ENCODE data around the gene TAF6. TPM values are rescaled to one million over a fixed set of nuclear protein-coding genes. Genes with fewer than 3 reads are reported as not detected.

TAF6 gene
- total and polyA plus RNA-seq, 12 donors: 23.5 to 43.3 (median 31.0) TPM

GRCh38 chr7:100065452-100066186 lies 53.5 kb downstream of the TAF6 start:
- intact Hi-C loops (cut with DNase I): no loop called here
- H3K27ac ChIP-seq: peak overlapping the region; percentile 17 to 65 (median 40)
- H3K36me3 ChIP-seq: peaks cover 11 to 83% (median 43%) of the 10 kb centered on the region in 9 donors
- DNase-seq (no peak), ATAC-seq (peak; percentile 55 to 88 (median 74))
- no peak overlapping the region for H3K4me3 ChIP-seq
- peaks cover 0 to 17% (median 8%) of the 10 kb centered on the region in 11 donors for H3K9me3 ChIP-seq
- peaks cover 0 to 15% (median 12%) of the 10 kb centered on the region in 9 donors for H3K4me1 ChIP-seq
- no peak for TF ChIP-seq CTCF (IDR thresholded peaks at IDR 0.05)
- no peaks in the 10 kb centered on the region for H3K27me3 ChIP-seq
- 33 to 35% methylated on average over 8 of the region's 8 CpGs for WGBS, 2 donors

DNA sequence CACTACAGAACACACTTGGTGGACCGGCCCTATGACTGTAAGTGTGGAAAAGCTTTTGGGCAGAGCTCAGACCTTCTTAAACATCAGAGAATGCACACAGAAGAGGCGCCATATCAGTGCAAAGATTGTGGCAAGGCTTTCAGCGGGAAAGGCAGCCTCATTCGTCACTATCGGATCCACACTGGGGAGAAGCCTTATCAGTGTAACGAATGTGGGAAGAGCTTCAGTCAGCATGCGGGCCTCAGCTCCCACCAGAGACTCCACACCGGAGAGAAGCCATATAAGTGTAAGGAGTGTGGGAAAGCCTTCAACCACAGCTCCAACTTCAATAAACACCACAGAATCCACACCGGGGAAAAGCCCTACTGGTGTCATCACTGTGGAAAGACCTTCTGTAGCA lies 55.0 kb downstream of the TAF6 start:
- ATAC-seq (no peak), DNase-seq (no peak)
- peaks cover 0 to 83% (median 29%) of the 10 kb centered on the region in 9 donors for H3K36me3 ChIP-seq
- WGBS, 2 donors: 84% methylated on average over 9 of the region's 9 CpGs
- peaks cover 0 to 15% (median 12%) of the 10 kb centered on the region in 9 donors for H3K4me1 ChIP-seq
- peaks cover 0 to 2% (median 0%) of the 10 kb centered on the region in 11 donors for H3K9me3 ChIP-seq
- intact Hi-C loops (cut with DNase I): no loop called here
- no peaks in the 10 kb centered on the region for H3K27me3 ChIP-seq
- TF ChIP-seq CTCF (IDR thresholded peaks at IDR 0.05): no peak
- no peak overlapping the region for H3K4me3 ChIP-seq
- H3K27ac ChIP-seq: no peak overlapping the region

DNA sequence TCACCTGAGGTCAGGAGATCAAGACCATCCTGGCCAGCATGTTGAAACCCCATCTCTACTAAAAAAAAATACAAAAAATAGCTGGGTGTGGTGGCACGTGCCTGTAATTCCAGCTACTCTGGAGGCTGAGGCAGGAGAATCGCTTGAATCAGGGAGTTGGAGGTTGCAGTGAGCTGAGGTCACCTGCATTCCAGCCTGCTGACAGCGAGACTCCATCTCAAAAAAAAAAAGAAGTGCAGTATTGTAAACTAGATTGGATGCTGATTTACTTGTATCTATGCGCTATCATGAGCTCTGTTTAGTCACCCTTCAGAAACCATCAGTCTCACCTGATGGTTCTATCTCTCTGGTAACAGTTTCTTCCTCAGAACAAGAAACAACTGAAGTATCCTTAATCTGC lies 55.8 kb downstream of the TAF6 start:
- WGBS, 2 donors: 86 to 96% methylated on average over 4 of the region's 4 CpGs
- Histone ChIP-seq H3K4me1 (peaks cover 0 to 15% (median 12%) of the 10 kb centered on the region in 9 donors), H3K27ac (no peak overlapping the region), H3K4me3 (no peak overlapping the region), H3K9me3 (no peaks in the 10 kb centered on the region), H3K27me3 (no peaks in the 10 kb centered on the region), H3K36me3 (peaks cover 0 to 83% (median 25%) of the 10 kb centered on the region in 9 donors)
- no peak for TF ChIP-seq CTCF (IDR thresholded peaks at IDR 0.05)
- DNase-seq: no peak
- ATAC-seq: no peak
- intact Hi-C loops (cut with DNase I): no loop called here

DNA sequence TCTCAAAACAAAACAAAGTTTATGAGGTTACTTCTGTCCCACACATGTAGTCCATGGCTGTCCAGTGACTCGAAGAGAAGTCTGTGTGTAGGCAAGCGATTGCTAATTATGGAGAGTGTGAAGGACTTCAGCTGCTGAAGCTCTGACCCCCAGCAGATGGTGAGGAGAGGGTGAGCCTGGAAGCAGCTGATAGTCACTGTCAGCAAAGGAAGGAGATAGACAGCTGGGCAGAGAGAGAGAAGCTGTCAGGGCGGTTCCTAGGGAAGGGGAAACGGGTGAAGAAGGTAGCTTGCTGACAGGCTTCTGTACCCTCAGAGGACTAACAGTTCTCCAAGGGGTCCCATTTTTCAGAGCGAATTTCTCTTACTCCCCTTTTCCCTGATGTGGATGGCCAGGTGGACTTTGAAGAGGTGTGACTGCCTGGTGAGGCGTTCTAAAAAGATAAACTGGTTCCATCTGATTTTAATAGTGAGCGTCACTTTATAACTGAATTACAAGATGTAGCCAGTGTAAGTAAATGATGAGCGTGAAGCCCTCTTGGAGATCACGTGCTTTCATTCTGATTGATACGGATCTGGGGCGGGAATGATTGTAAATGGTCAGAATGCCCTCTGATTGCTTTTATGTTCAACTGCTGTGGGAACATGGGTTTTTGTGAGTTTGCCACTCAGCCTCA lies 57.5 kb downstream of the TAF6 start:
- TF ChIP-seq CTCF (IDR thresholded peaks at IDR 0.05): no peak
- Histone ChIP-seq H3K4me3 (no peak overlapping the region), H3K4me1 (peaks cover 0 to 15% (median 12%) of the 10 kb centered on the region in 9 donors), H3K9me3 (no peaks in the 10 kb centered on the region), H3K36me3 (peaks cover 0 to 90% (median 39%) of the 10 kb centered on the region in 9 donors), H3K27ac (no peak overlapping the region), H3K27me3 (no peaks in the 10 kb centered on the region)
- 90 to 93% methylated on average over 11 of the region's 11 CpGs for WGBS, 2 donors
- ATAC-seq (no peak), DNase-seq (no peak)
- intact Hi-C loops (cut with DNase I): no loop called here

Data from heart right ventricle (tissue), 16 donors.